Renal cortex interstitium (tissue), 11 donors: ENCODE data around the gene HNF1B. TPM values are rescaled to one million over a fixed set of nuclear protein-coding genes. Genes with fewer than 3 reads are reported as not detected.

Experiments used
- DNase-seq, 11 donors: peaks; one replicate each; pipeline ENCODE4 v3.0.0-alpha.2; 2013; ENCODE audit warnings: low read depth in 9 of 11, low spot score in 4 of 11; ENCODE audit errors: extremely low read depth in 1 of 11
- polyA plus RNA-seq, 3 donors: library from polyadenylated mRNA; unstranded; fragments of 120-200 nt; gene quantifications; one replicate each; pipeline ENCODE4 v1.2.1, GENCODE V29; 2013; ENCODE audit not compliant: insufficient read length in 3 of 3

HNF1B gene
- polyA plus RNA-seq, 3 donors: 115 to 121 (median 120) TPM

GRCh38 chr17:37769050-37769449, 24.2 kb upstream of the HNF1B start:
- DNase-seq: no peak

DNA sequence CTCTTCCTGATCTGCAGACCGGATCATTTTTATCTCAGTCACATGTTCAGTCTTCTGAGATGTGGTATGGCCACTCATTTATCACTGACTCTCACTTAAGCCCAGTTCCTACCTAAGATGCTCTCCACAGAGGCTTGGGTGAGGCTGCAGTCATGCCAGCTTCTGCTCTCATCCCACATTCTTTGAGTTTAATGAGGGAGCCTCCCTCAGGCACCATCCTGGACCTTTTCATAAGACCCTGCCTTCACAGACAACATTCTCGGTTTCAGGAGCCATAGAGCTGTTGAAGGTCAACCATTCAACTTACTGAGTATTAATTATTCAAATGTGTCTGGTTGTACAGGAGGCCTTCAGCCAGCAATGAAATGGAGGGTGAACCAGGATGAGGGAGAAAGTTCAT, 23.6 kb upstream of the HNF1B start:
- DNase-seq: no peak

DNA sequence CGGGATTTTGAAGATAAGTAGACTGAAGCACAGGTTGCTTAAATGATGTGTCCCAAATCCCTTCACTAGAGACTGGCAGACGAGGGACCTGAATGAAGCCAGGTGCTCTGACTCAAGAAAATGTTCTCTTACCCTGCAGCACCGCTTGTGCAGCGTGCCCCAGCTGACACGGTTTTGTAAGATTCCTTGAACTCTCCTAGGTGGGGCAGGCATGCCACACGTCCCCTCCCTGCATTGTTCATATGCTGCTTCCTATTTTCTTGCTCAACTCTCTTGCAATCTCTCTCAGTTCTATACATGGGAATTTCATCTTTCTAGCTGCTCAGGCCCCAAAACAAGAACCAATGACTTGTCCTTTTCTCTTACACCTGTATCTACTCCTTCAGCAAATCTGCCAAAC, 22.1 kb upstream of the HNF1B start:
- no peak for DNase-seq

- DNase-seq: no peak
Measured at GRCh38 chr17:37764383-37764782, 19.5 kb upstream of the HNF1B start.

- DNase-seq: peak in 1 of 11 donors; percentile 44
Measured at GRCh38 chr17:37762666-37763065, 17.8 kb upstream of the HNF1B start.

DNA sequence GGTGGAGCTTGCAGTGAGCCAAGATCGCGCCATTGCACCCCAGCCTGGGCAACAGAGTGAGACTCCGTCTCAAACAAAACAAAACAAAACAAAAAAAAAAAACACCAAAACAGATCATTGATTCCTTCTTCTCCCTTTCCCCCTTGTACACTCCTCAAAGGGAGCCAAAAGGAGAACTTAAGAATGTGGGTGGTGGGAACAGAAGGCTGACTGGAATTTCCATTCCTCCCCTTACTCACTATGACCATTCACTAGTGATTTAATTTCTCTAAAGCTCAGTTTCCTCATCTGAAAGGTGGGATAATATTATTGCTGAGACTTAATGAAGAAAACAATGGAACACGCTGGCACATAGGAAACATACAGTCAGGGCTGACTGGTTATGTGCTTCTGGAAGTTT, 17.1 kb upstream of the HNF1B start:
- no peak for DNase-seq

DNA sequence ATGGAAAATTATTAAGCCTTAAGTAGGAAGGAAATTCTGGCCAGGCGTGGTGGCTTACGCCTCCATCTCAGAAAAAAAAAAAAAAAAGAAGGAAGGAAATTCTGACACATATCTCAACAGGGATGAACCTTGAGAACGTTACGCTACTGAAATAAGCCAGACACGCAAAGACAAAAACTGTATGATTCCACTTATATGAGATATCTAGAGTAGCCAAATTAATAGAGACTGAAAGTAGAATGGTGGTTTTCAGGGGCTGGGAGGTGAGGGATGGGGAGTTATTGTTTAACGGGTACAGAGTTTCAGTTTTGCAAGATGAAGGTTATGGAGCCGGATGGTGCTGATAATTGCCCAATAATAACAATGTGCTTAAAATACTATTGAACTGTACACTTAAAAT, 16.2 kb upstream of the HNF1B start:
- DNase-seq: no peak

GRCh38 chr17:37759014-37759637, 14.3 kb upstream of the HNF1B start:
- peak in 4 of 11 donors; percentile 29 to 72 (median 43) for DNase-seq

GRCh38 chr17:37756051-37756450, 11.2 kb upstream of the HNF1B start:
- no peak for DNase-seq

- DNase-seq: no peak
Measured at GRCh38 chr17:37755455-37755854, 10.6 kb upstream of the HNF1B start.

DNA sequence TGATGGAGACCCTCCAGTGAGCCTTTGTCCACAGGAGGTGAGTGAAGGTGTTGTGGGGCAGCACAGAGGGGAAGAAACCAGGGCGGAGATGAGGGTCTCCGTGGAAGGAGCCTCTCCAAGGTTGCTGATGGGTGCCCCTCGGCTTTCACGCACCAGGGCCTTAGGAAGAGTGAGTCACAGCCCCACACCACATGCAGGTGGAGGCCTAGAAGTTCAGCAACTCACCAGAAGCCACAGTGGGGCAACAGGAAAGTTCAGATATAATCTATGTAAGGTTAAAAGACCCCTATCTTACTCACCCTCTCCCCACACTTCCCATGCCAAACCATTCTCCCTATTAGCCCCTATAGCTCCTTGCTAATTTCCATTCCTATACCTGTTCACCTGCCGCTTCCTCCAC, 9.5 kb upstream of the HNF1B start:
- DNase-seq: no peak

- DNase-seq: no peak
Measured at GRCh38 chr17:37752482-37752881, 7.6 kb upstream of the HNF1B start.

DNA sequence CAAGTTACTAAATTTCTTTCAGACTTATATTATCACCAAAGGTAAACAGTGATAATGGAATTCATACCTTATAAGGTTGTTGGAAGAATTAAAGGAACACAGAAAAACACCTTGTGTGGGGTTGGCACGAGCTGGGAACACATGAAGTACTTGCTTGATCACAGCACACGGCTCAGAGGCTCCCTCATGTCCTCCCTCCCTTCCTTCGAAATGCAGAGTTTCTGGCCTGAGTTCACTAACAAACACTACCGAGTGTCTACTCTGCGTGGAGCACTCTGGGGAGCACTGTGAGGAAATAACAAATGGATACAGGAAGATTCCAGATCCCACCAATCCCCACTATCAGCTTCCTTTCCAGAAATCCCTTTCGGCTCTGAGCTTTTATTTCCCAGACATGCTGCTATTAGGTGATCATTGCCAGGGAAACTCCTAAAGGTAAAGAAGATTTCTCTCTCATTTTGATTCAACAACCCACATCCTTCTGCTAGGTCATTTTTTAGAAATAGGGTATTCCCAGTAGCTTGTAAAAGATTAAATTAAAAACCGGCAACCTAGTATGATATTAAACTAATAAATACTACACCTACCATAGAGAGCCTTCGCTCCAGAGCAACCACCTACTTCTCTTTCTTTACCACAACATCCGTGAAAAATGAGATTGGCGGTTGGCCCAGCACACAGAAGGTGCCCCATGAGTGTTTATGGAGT, 6.1 kb upstream of the HNF1B start:
- no peak for DNase-seq

GRCh38 chr17:37750292-37750691, 5.4 kb upstream of the HNF1B start:
- no peak for DNase-seq

- no peak for DNase-seq
Measured at GRCh38 chr17:37747222-37747621, 2.4 kb upstream of the HNF1B start.

- no peak for DNase-seq
Measured at GRCh38 chr17:37746617-37747016, 1.8 kb upstream of the HNF1B start.

DNA sequence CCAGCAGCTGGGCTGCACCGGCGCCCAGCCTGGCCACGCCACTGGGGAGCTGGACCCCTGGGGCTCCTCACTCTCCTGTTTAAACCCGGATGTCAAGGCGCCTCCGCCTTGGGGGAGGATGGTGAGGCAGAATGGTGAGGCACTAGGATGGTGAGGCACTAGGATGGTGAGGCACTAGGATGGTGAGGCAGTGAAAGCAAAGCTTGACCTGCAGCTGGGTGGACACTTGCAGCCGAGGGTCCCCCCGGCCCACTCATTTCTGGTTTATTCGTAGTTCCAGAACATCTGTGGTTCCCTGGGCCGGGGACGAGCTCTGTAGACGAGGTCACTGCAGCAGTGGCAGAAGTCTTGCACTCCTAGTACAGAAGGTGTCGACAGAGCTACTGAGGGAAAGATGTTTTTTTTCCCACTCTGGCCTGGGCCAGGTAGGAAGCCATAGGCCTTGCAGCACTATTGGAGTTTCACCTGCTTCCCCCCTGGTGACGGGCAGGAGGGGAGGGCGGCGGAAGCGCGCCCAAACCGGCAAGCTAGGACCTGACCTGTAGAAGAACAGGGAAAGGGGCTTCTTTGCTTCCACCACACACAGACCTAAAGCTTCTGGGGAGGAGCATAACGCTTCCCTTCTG, 1.1 kb upstream of the HNF1B start:
- DNase-seq: no peak

- DNase-seq: no peak
Measured at GRCh38 chr17:37744633-37744927, 279 bp downstream of the HNF1B start.

- DNase-seq: no peak
Measured at GRCh38 chr17:37743875-37744632, 805 bp downstream of the HNF1B start.

DNA sequence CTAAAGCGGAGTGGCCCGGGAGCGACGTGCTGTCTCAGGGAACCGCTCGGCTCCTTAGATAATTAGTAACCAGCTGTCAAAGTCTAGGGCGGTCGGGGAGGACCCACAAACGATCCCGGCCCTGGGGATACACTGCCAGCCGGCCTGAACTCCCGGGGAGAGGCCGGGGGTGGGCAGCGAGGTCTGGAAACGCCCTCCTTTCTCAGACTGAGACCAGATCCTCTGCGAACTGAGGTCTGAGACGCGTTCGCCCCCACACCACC, 1.3 kb downstream of the HNF1B start:
- peak in 1 of 11 donors; percentile 13 for DNase-seq
